GM23338 (cell line): ENCODE measurements around the gene KRAS. TPM values are rescaled to one million over a fixed set of nuclear protein-coding genes. Genes with fewer than 3 reads are reported as not detected.

Experiments
- polyA plus RNA-seq: library from polyadenylated mRNA; unstranded; fragments of >200 nt; fragmentation: Nextera tagmentation; extraction: Ambion mirVana; gene quantifications from 2 replicates; pipeline ENCODE4 v1.2.1, GENCODE V29; 2016
- total RNA-seq: library from RNA; depleted of rRNA; stranded (reverse); fragments of >200 nt; shearing (Covaris generic); gene quantifications from 2 replicates; pipeline ENCODE4 v1.2.3, GENCODE V29; 2014; rRNA removed

Gene KRAS
- total and polyA plus RNA-seq, 2 experiments from 2014 or later: 54.7 to 131 TPM

Other genes starting within 250 kb of the KRAS start
- not detected in 2 replicates for gene DNAI7, start 55.8 kb downstream of the KRAS start, total RNA-seq
- 0.08 TPM in 1 of 2 replicates, not detected in the other for gene DNAI7, start 55.8 kb downstream of the KRAS start, polyA plus RNA-seq
- gene ETFRF1, start 55.7 kb downstream of the KRAS start, total RNA-seq: 4.0 and 8.1 TPM in 2 replicates
- gene ETFRF1, start 55.7 kb downstream of the KRAS start, polyA plus RNA-seq: 13.9 and 14.2 TPM in 2 replicates